ENCODE data around the gene WHRN.

The WHRN gene

GRCh38 chr9:114505187-114506081 lies at the start of gene WHRN:
TSS of gene WHRN (minus strand) at chr9:114505473. CDS start at chr9:114504801, 672 bp downstream.
- TF ChIP-seq CTCF (IDR thresholded peaks at IDR 0.05; ENCODE audit: low read length, missing control alignments) = no peak
- peak; percentile 83 for DNase-seq (ENCODE audit: low read depth)

GRCh38 chr9:114553202-114553601 lies 47.9 kb upstream of the WHRN start:
- TF ChIP-seq CTCF (IDR thresholded peaks at IDR 0.05; ENCODE audit: low read length, missing control alignments) = no peak
- H3K4me3 ChIP-seq (replicated peaks; ENCODE audit: low read depth, low read length) = no peak overlapping the region
- no peak for DNase-seq (ENCODE audit: low read depth)

More at GRCh38 chr9:114505187-114506081, at the start of gene WHRN:
- peak within 1 kb of the TSS; percentile 64 for H3K4me3 ChIP-seq (replicated peaks; ENCODE audit: low read depth, low read length)

GRCh38 chr9:114552706-114553105 lies 47.4 kb upstream of the WHRN start:
- no peak overlapping the region for H3K4me3 ChIP-seq (replicated peaks; ENCODE audit: low read depth, low read length)
- no peak for DNase-seq (ENCODE audit: low read depth)
- TF ChIP-seq CTCF (IDR thresholded peaks at IDR 0.05; ENCODE audit: low read length, missing control alignments) = no peak

- no peak overlapping the region for H3K4me3 ChIP-seq (replicated peaks; ENCODE audit: low read depth, low read length)
- peak; percentile 95 for DNase-seq (ENCODE audit: low read depth)
- TF ChIP-seq CTCF (IDR thresholded peaks at IDR 0.05; ENCODE audit: low read length, missing control alignments) = no peak
These were observed 46.7 kb upstream of the WHRN start for GRCh38 chr9:114551750-114552685.

- no peak for TF ChIP-seq CTCF (IDR thresholded peaks at IDR 0.05; ENCODE audit: low read length, missing control alignments)
- peak; percentile 56 for DNase-seq (ENCODE audit: low read depth)
- no peak overlapping the region for H3K4me3 ChIP-seq (replicated peaks; ENCODE audit: low read depth, low read length)
These were observed 44.5 kb upstream of the WHRN start for GRCh38 chr9:114549697-114550330.

GRCh38 chr9:114546851-114547250 lies 41.6 kb upstream of the WHRN start:
- TF ChIP-seq CTCF (IDR thresholded peaks at IDR 0.05; ENCODE audit: low read length, missing control alignments) = no peak
- H3K4me3 ChIP-seq (replicated peaks; ENCODE audit: low read depth, low read length) = no peak overlapping the region
- DNase-seq (ENCODE audit: low read depth) = no peak
